WTC11 (cell line): ENCODE results near the gene USP13.

Experiments
- CBFB ChIP-seq: sonication (generic); formaldehyde crosslinking; IDR thresholded peaks from 2 replicates; pipeline ENCODE4 v1.8.1; 2022; ENCODE audit warnings: mild to moderate bottlenecking, low read depth, missing genetic modification reagents
- ESRRA ChIP-seq: sonication (generic); formaldehyde crosslinking; IDR thresholded peaks from 2 replicates; pipeline ENCODE4 v1.8.1; 2022; ENCODE audit warnings: mild to moderate bottlenecking, missing genetic modification reagents, borderline replicate concordance
- GABPB1 ChIP-seq: sonication (generic); formaldehyde crosslinking; IDR thresholded peaks from 2 replicates; pipeline ENCODE4 v1.8.1; 2023; ENCODE audit warnings: mild to moderate bottlenecking, missing genetic modification reagents
- NR3C1 ChIP-seq: sonication (generic); formaldehyde crosslinking; conservative IDR thresholded peaks from 2 replicates; pipeline ENCODE4 v1.8.1; 2023; ENCODE audit warnings: low read depth, mild to moderate bottlenecking, missing genetic modification reagents
- SP1 ChIP-seq: sonication (generic); formaldehyde crosslinking; conservative IDR thresholded peaks from 2 replicates; pipeline ENCODE4 v1.8.1; 2022; ENCODE audit warnings: missing genetic modification reagents
- TCF7 ChIP-seq: sonication (generic); formaldehyde crosslinking; IDR thresholded peaks from 2 replicates; pipeline ENCODE4 v1.8.0; 2022; ENCODE audit warnings: mild to moderate bottlenecking, low read depth, missing genetic modification reagents, moderate library complexity
- ZNF263 ChIP-seq: sonication (generic); formaldehyde crosslinking; IDR thresholded peaks from 2 replicates; pipeline ENCODE4 v1.8.1; 2022; ENCODE audit warnings: low read depth, mild to moderate bottlenecking, moderate library complexity, missing genetic modification reagents
- TF ChIP-seq, protein P1 (sequence below): fragments of 200-600 bp; IDR thresholded peaks from 2 replicates; pipeline ENCODE4 v1.8.0; 2022; ENCODE audit warnings: antibody characterized with exemption
- TF ChIP-seq, protein P2 (sequence below): fragments of 250-450 bp; sonication (Bioruptor Pico); IDR thresholded peaks from 2 replicates; pipeline ENCODE4 v1.8.0; 2021; ENCODE audit warnings: mild to moderate bottlenecking
- TF ChIP-seq, protein P3 (sequence below): sonication (generic); formaldehyde crosslinking; IDR thresholded peaks from 2 replicates; pipeline ENCODE4 v1.8.0; 2022; ENCODE audit warnings: mild to moderate bottlenecking, missing genetic modification reagents
- TF ChIP-seq, protein P4 (sequence below): sonication (generic); formaldehyde crosslinking; IDR thresholded peaks from 2 replicates; pipeline ENCODE4 v1.8.1; 2023; ENCODE audit warnings: mild to moderate bottlenecking, missing genetic modification reagents, moderate library complexity
- TF ChIP-seq, protein P5 (sequence below): sonication (generic); formaldehyde crosslinking; conservative IDR thresholded peaks from 2 replicates; pipeline ENCODE4 v1.8.1; 2022; ENCODE audit warnings: mild to moderate bottlenecking, missing genetic modification reagents

DNA sequence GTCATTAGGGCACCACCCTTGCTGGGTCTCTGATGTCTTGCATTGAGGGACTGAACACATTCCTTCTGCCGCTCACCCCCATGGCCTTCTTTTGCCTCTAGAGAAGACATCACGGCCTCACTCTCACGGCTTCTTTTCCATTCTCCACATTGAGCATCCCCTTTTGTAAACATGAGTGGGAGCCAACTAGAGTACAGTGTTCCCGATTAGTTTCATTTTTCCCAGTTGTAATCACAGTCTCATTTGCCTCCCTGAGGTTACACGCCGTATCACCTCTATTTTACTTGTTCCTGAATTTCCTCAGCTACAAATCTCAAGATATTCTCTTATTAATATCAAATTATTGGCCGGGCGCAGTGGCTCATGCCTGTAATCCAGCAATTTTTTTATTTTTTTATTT is 17.5 kb downstream of the USP13 start:
- TF ChIP-seq, protein P1, sequence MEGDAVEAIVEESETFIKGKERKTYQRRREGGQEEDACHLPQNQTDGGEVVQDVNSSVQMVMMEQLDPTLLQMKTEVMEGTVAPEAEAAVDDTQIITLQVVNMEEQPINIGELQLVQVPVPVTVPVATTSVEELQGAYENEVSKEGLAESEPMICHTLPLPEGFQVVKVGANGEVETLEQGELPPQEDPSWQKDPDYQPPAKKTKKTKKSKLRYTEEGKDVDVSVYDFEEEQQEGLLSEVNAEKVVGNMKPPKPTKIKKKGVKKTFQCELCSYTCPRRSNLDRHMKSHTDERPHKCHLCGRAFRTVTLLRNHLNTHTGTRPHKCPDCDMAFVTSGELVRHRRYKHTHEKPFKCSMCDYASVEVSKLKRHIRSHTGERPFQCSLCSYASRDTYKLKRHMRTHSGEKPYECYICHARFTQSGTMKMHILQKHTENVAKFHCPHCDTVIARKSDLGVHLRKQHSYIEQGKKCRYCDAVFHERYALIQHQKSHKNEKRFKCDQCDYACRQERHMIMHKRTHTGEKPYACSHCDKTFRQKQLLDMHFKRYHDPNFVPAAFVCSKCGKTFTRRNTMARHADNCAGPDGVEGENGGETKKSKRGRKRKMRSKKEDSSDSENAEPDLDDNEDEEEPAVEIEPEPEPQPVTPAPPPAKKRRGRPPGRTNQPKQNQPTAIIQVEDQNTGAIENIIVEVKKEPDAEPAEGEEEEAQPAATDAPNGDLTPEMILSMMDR, result no peak
- TF ChIP-seq, protein P2, sequence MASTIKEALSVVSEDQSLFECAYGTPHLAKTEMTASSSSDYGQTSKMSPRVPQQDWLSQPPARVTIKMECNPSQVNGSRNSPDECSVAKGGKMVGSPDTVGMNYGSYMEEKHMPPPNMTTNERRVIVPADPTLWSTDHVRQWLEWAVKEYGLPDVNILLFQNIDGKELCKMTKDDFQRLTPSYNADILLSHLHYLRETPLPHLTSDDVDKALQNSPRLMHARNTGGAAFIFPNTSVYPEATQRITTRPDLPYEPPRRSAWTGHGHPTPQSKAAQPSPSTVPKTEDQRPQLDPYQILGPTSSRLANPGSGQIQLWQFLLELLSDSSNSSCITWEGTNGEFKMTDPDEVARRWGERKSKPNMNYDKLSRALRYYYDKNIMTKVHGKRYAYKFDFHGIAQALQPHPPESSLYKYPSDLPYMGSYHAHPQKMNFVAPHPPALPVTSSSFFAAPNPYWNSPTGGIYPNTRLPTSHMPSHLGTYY, result no peak
- TF ChIP-seq ZNF263 (CRISPR knock-in tag), result no peak
- no peak for TF ChIP-seq TCF7
- TF ChIP-seq, protein P3, sequence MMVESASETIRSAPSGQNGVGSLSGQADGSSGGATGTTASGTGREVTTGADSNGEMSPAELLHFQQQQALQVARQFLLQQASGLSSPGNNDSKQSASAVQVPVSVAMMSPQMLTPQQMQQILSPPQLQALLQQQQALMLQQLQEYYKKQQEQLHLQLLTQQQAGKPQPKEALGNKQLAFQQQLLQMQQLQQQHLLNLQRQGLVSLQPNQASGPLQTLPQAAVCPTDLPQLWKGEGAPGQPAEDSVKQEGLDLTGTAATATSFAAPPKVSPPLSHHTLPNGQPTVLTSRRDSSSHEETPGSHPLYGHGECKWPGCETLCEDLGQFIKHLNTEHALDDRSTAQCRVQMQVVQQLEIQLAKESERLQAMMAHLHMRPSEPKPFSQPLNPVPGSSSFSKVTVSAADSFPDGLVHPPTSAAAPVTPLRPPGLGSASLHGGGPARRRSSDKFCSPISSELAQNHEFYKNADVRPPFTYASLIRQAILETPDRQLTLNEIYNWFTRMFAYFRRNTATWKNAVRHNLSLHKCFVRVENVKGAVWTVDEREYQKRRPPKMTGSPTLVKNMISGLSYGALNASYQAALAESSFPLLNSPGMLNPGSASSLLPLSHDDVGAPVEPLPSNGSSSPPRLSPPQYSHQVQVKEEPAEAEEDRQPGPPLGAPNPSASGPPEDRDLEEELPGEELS, result no peak
- TF ChIP-seq, protein P4, sequence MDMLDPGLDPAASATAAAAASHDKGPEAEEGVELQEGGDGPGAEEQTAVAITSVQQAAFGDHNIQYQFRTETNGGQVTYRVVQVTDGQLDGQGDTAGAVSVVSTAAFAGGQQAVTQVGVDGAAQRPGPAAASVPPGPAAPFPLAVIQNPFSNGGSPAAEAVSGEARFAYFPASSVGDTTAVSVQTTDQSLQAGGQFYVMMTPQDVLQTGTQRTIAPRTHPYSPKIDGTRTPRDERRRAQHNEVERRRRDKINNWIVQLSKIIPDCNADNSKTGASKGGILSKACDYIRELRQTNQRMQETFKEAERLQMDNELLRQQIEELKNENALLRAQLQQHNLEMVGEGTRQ (CRISPR knock-in tag), result no peak
- no peak for TF ChIP-seq CBFB
- no peak for TF ChIP-seq SP1
- no peak for TF ChIP-seq NR3C1 (CRISPR knock-in tag)
- TF ChIP-seq ESRRA (CRISPR knock-in tag), result no peak
- TF ChIP-seq, protein P5, sequence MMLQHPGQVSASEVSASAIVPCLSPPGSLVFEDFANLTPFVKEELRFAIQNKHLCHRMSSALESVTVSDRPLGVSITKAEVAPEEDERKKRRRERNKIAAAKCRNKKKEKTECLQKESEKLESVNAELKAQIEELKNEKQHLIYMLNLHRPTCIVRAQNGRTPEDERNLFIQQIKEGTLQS, result no peak
- no peak for TF ChIP-seq GABPB1 (CRISPR knock-in tag)
